Measurements from ENCODE around the gene DIO3. TPM values are rescaled to one million over a fixed set of nuclear protein-coding genes. Genes with fewer than 3 reads are reported as not detected.

Gene DIO3
- total and polyA plus RNA-seq, 4 donors: 0.35 to 1.3 (median 0.38) TPM

- Histone ChIP-seq H3K27ac (ENCODE audit: low read depth, low read length) (no peak overlapping the region), H3K9me3 (ENCODE audit: control insufficient read depth, insufficient read depth, low read length) (no peaks in the 10 kb centered on the region), H3K4me1 (ENCODE audit: control insufficient read depth, insufficient read depth, low read length) (peaks cover 15% of the 10 kb centered on the region), H3K36me3 (ENCODE audit: control insufficient read depth, insufficient read depth, low read length) (no peaks in the 10 kb centered on the region), H3K4me3 (ENCODE audit: low read depth, low read length) (no peak overlapping the region), H3K27me3 (ENCODE audit: control insufficient read depth, insufficient read depth, low read length) (no peaks in the 10 kb centered on the region)
- WGBS (ENCODE audit: insufficient coverage): 88% methylated on average over 4 of the region's 9 CpGs
- DNase-seq (ENCODE audit: low read depth in 4 of 6, low spot score in 6 of 6): no peak
Measured at GRCh38 chr14:101594511-101595148, 33.3 kb downstream of the DIO3 start.

GRCh38 chr14:101595349-101595748 is 34.1 kb downstream of the DIO3 start:
- Histone ChIP-seq H3K36me3 (ENCODE audit: control insufficient read depth, insufficient read depth, low read length) (no peaks in the 10 kb centered on the region), H3K27ac (ENCODE audit: low read depth, low read length) (no peak overlapping the region), H3K27me3 (ENCODE audit: control insufficient read depth, insufficient read depth, low read length) (no peaks in the 10 kb centered on the region), H3K9me3 (ENCODE audit: control insufficient read depth, insufficient read depth, low read length) (no peaks in the 10 kb centered on the region), H3K4me1 (ENCODE audit: control insufficient read depth, insufficient read depth, low read length) (peaks cover 9% of the 10 kb centered on the region), H3K4me3 (ENCODE audit: low read depth, low read length) (no peak overlapping the region)
- WGBS (ENCODE audit: insufficient coverage): 95% methylated on average over 4 of the region's 4 CpGs
- no peak for DNase-seq (ENCODE audit: low read depth in 4 of 6, low spot score in 6 of 6)

GRCh38 chr14:101595887-101596721 is 34.8 kb downstream of the DIO3 start:
- DNase-seq (ENCODE audit: low read depth in 4 of 6, low spot score in 6 of 6): no peak
- Histone ChIP-seq H3K4me3 (ENCODE audit: low read depth, low read length) (no peak overlapping the region), H3K4me1 (ENCODE audit: control insufficient read depth, insufficient read depth, low read length) (peaks cover 2% of the 10 kb centered on the region), H3K9me3 (ENCODE audit: control insufficient read depth, insufficient read depth, low read length) (no peaks in the 10 kb centered on the region), H3K27me3 (ENCODE audit: control insufficient read depth, insufficient read depth, low read length) (no peaks in the 10 kb centered on the region), H3K36me3 (ENCODE audit: control insufficient read depth, insufficient read depth, low read length) (no peaks in the 10 kb centered on the region), H3K27ac (ENCODE audit: low read depth, low read length) (no peak overlapping the region)
- 91% methylated on average over 8 of the region's 8 CpGs for WGBS (ENCODE audit: insufficient coverage)

- Histone ChIP-seq H3K27me3 (ENCODE audit: control insufficient read depth, insufficient read depth, low read length) (no peaks in the 10 kb centered on the region), H3K36me3 (ENCODE audit: control insufficient read depth, insufficient read depth, low read length) (no peaks in the 10 kb centered on the region), H3K27ac (ENCODE audit: low read depth, low read length) (no peak overlapping the region), H3K9me3 (ENCODE audit: control insufficient read depth, insufficient read depth, low read length) (no peaks in the 10 kb centered on the region), H3K4me3 (ENCODE audit: low read depth, low read length) (no peak overlapping the region), H3K4me1 (ENCODE audit: control insufficient read depth, insufficient read depth, low read length) (no peaks in the 10 kb centered on the region)
- no peak for DNase-seq (ENCODE audit: low read depth in 4 of 6, low spot score in 6 of 6)
- WGBS (ENCODE audit: insufficient coverage): 80% methylated on average over 7 of the region's 7 CpGs
Measured at GRCh38 chr14:101596742-101597141, 35.4 kb downstream of the DIO3 start.

- Histone ChIP-seq H3K27ac (ENCODE audit: low read depth, low read length) (no peak overlapping the region), H3K4me3 (ENCODE audit: low read depth, low read length) (no peak overlapping the region), H3K4me1 (ENCODE audit: control insufficient read depth, insufficient read depth, low read length) (no peaks in the 10 kb centered on the region), H3K9me3 (ENCODE audit: control insufficient read depth, insufficient read depth, low read length) (no peaks in the 10 kb centered on the region), H3K27me3 (ENCODE audit: control insufficient read depth, insufficient read depth, low read length) (no peaks in the 10 kb centered on the region), H3K36me3 (ENCODE audit: control insufficient read depth, insufficient read depth, low read length) (no peaks in the 10 kb centered on the region)
- 95% methylated on average over 6 of the region's 6 CpGs for WGBS (ENCODE audit: insufficient coverage)
- no peak for DNase-seq (ENCODE audit: low read depth in 4 of 6, low spot score in 6 of 6)
Measured at GRCh38 chr14:101598159-101598558, 36.9 kb downstream of the DIO3 start.

- no peak for DNase-seq (ENCODE audit: low read depth in 4 of 6, low spot score in 6 of 6)
- Histone ChIP-seq H3K27me3 (ENCODE audit: control insufficient read depth, insufficient read depth, low read length) (no peaks in the 10 kb centered on the region), H3K9me3 (ENCODE audit: control insufficient read depth, insufficient read depth, low read length) (no peaks in the 10 kb centered on the region), H3K36me3 (ENCODE audit: control insufficient read depth, insufficient read depth, low read length) (no peaks in the 10 kb centered on the region), H3K4me3 (ENCODE audit: low read depth, low read length) (no peak overlapping the region), H3K27ac (ENCODE audit: low read depth, low read length) (no peak overlapping the region), H3K4me1 (ENCODE audit: control insufficient read depth, insufficient read depth, low read length) (no peaks in the 10 kb centered on the region)
- 94% methylated on average over 7 of the region's 9 CpGs for WGBS (ENCODE audit: insufficient coverage)
Measured at GRCh38 chr14:101598571-101599233, 37.4 kb downstream of the DIO3 start.

- WGBS (ENCODE audit: insufficient coverage): 95% methylated on average over 12 of the region's 13 CpGs
- Histone ChIP-seq H3K4me1 (ENCODE audit: control insufficient read depth, insufficient read depth, low read length) (no peaks in the 10 kb centered on the region), H3K36me3 (ENCODE audit: control insufficient read depth, insufficient read depth, low read length) (no peaks in the 10 kb centered on the region), H3K4me3 (ENCODE audit: low read depth, low read length) (no peak overlapping the region), H3K27me3 (ENCODE audit: control insufficient read depth, insufficient read depth, low read length) (no peaks in the 10 kb centered on the region), H3K9me3 (ENCODE audit: control insufficient read depth, insufficient read depth, low read length) (no peaks in the 10 kb centered on the region), H3K27ac (ENCODE audit: low read depth, low read length) (no peak overlapping the region)
- no peak for DNase-seq (ENCODE audit: low read depth in 4 of 6, low spot score in 6 of 6)
Measured at GRCh38 chr14:101599234-101599885, 38.1 kb downstream of the DIO3 start.

GRCh38 chr14:101600336-101600890 is 39.1 kb downstream of the DIO3 start:
- WGBS (ENCODE audit: insufficient coverage): 89% methylated on average over 6 of the region's 7 CpGs
- H3K4me1 ChIP-seq (ENCODE audit: control insufficient read depth, insufficient read depth, low read length): no peaks in the 10 kb centered on the region
- DNase-seq (ENCODE audit: low read depth in 4 of 6, low spot score in 6 of 6): no peak
- H3K4me3 ChIP-seq (ENCODE audit: low read depth, low read length): no peak overlapping the region
- H3K36me3 ChIP-seq (ENCODE audit: control insufficient read depth, insufficient read depth, low read length): no peaks in the 10 kb centered on the region
- no peak overlapping the region for H3K27ac ChIP-seq (ENCODE audit: low read depth, low read length)
- no peaks in the 10 kb centered on the region for H3K9me3 ChIP-seq (ENCODE audit: control insufficient read depth, insufficient read depth, low read length)
- no peaks in the 10 kb centered on the region for H3K27me3 ChIP-seq (ENCODE audit: control insufficient read depth, insufficient read depth, low read length)

GRCh38 chr14:101600891-101601605 is 39.8 kb downstream of the DIO3 start:
- Histone ChIP-seq H3K9me3 (ENCODE audit: control insufficient read depth, insufficient read depth, low read length) (no peaks in the 10 kb centered on the region), H3K4me1 (ENCODE audit: control insufficient read depth, insufficient read depth, low read length) (no peaks in the 10 kb centered on the region), H3K27ac (ENCODE audit: low read depth, low read length) (no peak overlapping the region), H3K27me3 (ENCODE audit: control insufficient read depth, insufficient read depth, low read length) (no peaks in the 10 kb centered on the region), H3K36me3 (ENCODE audit: control insufficient read depth, insufficient read depth, low read length) (no peaks in the 10 kb centered on the region), H3K4me3 (ENCODE audit: low read depth, low read length) (no peak overlapping the region)
- DNase-seq (ENCODE audit: low read depth in 4 of 6, low spot score in 6 of 6): no peak
- 89% methylated on average over 12 of the region's 12 CpGs for WGBS (ENCODE audit: insufficient coverage)
